CD4-positive, alpha-beta T cell treated with Interleukin-15 for 1 hour (primary cell): ENCODE data around the gene LIN28B.
"Not testable (repeated sequence)": the region's sequence is repeated elsewhere in the genome, so short reads cannot be mapped to it uniquely, and the experiment has no call there.

ENCODE experiments used
- DNase-seq: peaks from one replicate; pipeline ENCODE4 v3.0.0-alpha.2; 2020

The LIN28B gene, protein sequence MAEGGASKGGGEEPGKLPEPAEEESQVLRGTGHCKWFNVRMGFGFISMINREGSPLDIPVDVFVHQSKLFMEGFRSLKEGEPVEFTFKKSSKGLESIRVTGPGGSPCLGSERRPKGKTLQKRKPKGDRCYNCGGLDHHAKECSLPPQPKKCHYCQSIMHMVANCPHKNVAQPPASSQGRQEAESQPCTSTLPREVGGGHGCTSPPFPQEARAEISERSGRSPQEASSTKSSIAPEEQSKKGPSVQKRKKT

DNA sequence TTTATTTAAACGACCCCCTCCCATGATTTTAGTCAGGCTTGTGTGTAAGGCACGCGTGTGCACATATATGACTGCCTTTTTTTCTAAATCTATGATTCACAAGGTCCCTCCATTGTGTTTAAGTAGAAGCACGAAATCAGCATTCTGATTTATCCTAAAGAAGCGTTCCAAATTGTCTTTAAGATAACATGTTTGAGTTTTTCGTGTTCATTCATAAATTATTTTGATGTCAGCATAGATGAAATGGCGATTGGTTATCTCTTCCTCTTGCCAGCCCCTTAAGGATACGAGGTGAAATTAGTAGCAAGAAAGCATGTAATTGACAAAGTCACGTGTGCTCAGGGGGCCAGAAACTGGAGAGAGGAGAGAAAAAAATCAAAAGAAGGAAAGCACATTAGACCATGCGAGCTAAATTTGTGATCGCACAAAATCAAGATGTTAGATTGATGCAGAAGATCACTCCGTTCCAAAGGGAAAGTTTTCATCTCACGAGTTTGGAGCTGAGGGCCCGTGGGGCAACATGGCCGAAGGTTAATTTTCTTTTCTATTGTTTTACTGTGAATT is at the start of gene LIN28B:
TSS of gene LIN28B (plus strand) at position 377 of the 564 bp plus-strand sequence. CDS start at position 521, 144 bp downstream.
- DNase-seq = no peak

DNA sequence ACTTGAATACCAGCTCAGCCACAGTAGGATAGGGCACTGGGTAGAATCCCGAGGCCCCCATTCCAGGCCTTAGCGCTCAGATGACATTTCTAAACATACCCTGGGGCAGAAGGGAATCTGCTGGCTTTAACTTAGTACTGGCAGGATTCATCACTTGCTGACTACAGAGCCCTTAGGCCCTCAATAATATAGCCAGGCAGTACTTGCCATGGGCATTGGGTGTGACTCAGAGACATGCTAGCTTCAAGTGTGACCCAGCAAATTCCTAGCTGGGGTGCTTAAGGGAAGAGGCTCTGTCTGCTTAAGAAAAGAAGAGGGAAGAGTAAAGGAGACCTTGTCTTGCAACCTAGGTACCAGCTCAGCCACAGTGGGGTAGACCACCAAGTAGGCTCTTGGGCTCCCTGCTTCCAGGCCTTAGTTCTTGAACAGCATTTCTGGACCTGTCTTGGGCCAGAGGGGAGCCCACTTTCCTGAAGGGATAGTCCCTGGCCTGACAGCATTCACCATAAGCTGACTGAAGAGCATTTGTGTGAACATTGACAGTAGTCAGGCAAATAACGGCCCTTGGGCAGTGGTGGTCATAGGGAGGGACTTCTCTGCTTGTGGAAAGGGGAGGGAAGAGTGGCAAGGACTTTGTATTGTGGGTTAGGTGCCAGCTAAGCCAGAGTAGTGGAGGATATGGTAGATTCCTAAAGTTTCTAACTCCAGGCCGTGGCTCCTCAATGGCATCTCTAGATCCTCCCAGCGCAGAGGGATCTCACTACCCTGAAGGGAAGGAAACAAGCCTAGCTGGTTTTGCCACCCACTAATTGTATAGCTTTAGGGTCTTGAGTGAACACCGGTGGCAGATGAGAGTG is 48.6 kb upstream of the LIN28B start:
- DNase-seq = no peak

DNA sequence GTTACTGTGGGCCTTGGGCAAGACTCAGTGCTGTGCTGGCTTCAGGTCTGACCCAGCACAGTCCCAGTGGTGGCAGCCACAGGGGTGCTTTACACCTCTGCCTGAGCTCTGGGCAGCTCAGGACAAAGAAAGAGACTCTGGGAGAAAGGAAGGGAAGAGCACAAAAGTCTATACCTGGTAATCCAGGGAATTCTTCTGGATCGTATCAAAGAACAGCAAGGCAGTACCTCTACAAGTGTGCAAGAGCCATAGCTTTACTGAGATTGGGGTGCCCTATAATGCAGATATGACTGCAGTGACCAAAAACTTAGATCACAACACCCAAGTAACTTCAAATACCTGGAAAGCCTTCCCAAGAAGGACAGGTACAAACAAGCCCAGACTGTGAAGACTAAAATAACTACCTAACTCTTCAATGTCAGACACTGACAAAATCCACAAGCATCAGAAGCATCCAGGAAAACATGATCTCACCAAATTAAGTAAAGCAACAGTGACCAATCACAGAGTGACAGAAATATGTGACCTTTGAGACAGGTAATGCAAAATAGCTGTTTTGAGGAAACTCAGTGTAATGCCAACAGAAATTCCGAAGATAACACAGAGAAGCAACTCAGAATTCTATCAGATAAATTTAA is 47.9 kb upstream of the LIN28B start:
- DNase-seq = no peak

DNA sequence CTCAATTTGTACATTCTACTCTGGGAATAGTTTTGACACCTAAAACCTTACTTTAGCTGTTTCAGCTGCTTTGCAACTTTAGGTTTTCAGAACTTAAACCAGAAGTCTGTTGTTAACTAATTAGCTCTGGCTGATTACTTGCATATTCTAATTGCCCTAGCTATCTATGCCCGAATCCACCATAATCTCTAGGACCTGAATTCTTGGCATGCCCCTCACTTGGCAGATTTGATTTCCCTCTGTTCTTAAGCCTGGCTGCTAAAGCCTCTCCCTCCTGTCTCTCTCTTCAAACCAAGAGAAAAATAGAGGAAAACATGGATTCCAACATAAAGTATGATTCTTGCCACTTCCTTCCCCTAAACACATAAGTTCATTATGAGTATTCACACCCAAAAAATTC is 35.0 kb upstream of the LIN28B start:
- DNase-seq = no peak

DNA sequence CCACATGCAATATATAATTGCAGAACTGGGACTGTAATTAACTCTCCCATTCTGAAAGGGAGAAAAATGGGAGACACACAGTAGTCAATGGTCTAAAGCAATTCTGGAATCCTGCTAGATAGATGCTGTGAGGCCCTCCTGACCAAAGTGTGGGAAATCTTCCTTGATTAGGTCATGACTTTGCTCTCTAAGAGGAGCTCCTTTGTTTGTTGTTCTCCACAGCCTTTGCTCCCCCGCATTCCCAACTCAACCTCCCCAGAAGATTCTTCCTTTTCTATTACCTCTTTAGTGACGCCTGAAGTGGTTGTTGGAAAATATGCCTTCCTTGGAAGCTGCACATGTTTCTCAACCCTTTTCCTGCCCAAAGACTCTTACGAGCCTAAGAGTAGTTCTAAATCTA is 28.8 kb upstream of the LIN28B start:
- DNase-seq = no peak

DNA sequence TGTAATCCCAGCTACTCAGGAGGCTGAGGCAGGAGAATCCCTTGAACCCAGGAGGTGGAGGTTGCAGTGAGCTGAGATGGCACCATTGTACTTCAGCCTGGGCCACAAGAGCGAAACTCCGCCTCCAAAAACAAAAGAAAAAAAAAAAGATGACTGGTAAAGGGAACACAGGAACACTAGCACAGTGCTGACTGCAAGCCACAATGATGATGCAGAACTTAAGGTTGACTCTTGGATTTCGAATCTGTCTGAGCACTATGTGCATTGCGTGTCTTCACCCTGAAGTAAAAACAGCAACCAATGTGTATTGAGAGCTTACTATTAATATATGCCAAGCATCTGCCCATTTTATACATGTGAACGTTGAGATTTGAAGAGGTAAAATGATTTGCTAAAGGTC is 27.6 kb upstream of the LIN28B start:
- no peak for DNase-seq

DNA sequence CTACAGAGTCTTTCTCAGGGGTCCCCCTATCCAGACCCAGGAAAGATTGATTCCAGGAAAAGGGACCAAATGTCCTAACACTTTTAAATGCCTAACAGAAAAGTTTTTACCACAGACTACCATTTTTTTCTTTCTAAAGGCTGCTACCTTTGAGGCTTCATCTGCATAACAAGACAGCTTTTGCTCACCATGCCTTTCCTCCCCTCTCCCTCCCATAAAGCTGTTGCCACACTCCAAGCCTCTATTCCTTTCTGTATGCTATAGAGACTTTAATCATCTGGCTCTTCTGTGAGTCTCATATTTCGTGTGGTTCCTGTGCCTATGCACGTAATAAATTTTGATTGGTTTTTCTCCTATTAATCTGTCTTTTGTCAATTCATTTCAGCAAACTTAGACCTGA is 26.0 kb upstream of the LIN28B start:
- DNase-seq = no peak

DNA sequence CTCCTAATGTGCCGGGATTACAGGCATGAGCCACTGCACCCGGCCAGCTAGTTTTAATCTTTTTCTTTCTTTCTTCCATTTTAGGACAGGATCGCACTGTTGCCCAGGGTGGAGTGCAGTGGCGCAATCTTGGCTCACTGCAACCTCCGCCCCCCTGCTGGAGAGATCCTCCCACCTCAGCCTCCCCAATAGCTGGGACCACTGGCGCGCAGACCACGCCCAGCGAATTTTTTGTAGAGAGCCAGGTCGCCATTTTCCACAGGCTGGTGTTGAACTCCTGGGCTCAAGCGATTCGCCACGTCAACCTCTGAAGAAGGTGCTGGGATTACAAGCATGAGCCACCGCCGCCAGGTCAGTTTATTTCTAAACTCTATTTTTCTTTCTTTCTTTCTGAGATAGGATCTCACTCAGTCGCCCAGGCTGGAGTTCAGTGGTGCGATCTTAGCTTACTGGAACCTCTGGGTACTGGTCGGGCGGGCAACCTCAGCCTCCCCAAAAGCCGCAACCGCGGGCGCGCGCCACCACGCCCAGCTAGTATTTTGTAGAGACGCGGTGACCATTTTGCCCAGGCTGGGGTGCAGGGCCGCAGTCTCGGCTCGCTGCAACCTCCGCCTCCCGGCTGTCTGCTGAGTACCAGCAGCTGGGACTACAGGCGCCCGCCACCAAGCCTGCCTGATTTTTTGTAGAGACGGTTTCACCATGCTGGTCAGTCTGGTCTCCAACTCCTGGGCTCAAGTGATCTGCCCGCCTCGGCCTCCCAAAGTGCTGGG is 20.0 kb upstream of the LIN28B start:
- DNase-seq = no peak

DNA sequence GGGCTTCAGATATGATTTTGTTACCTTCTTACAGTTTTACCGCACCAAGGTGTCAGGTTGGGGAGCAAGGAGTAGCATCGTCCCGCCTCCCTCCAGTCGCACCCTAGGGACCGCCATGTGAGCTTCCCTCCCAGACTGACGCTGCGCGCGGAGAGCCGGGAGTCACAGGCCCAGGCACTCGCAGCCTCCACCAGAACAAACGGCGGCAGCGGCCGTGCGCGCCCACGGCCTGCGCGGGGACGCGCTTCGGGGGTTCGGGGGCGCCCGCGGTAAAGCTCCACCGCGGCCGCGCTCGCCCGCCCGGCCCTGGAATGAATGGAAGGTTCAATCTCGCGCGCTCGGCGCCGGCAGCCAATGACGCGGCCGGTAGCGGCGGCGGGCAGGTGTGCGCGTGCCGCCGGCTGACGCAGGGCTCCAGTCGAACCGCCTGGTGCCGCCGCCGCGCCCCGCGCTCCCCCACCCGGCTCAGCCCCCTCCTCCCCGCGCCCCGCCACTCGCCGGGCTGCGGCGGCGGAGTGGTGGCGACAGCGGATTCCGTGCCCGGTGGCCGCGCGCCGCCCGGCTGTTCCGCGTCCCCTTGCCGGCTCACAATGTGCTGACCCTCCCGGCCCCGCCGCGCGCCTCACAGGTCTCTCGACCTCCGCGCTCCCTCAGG is 16.5 kb upstream of the LIN28B start:
- DNase-seq = no peak

DNA sequence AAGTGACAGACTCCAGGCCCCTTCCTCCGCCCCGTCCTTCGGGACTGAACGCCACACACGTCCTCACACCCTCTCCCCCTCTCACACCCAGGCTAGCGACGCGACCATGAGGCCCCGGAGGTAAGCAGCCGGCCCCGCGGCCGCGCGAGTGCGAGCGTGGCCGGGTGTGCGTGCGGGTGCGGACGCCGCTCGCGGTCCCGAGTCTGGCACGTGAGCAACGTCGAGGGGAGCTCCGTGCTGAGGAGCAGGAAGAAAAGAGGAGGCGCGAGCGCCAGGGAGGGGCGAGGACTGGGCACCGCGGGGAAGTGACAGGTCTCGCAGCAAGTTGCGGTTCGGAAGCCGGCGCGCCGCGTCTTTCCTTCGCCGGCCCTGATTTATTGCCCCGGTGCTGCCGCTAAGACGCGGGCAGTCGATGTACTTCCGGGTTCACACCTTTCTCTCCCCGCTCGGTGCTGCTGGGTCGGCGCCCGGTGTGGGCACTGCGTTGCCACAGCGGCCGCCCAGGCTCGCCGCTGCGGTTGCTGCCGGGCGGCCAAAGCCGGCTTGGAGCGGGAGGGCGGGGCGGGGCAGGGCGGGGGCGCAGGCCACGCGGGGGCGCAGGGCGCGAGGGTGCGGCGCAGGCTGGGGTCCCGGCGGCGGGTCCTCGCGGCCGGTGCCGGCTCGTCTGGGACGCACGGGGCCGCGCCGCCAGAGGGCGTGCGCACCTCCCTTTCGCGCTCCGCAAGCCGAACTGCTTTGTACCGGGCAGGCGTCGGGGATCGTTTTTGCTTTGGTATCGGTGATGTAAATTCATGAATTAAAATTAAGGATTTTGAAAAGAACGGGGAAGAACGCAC is 15.8 kb upstream of the LIN28B start:
- no peak for DNase-seq

DNA sequence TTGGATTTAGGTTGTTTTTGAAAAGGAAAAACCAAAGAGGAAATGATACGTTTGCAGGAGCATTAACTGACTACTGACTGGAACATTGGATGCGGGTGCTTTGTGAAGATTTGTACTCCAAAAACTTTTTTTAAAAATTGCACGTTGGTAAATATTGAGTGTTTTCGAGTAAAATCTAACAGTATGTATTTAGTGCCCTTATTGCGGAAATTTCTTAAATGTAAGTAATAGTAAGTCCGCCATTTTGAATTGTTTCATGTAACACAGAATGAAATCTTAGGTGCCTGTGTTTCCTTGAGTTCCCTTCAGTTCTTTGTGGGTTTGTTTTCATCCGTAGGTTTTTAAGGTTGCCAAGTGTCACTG is 15.2 kb upstream of the LIN28B start:
- no peak for DNase-seq

DNA sequence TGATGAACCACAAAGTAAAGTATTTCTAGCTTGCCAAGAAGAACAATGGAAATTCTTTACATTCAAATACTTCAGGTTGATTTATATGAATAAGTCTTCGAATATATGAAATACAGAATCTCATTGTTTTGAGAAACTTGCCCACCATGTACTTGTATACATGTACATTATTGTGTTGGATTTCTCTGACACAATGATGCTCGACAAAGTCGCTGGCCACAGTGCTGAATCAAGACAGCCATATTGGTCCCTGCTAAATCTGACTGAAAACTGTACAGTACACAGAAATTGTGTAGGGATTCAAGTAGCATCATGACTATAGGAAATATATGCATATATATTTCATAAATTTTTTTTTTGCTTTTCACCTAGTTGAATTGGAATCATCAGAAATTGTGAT is 13.1 kb upstream of the LIN28B start:
- no peak for DNase-seq

DNA sequence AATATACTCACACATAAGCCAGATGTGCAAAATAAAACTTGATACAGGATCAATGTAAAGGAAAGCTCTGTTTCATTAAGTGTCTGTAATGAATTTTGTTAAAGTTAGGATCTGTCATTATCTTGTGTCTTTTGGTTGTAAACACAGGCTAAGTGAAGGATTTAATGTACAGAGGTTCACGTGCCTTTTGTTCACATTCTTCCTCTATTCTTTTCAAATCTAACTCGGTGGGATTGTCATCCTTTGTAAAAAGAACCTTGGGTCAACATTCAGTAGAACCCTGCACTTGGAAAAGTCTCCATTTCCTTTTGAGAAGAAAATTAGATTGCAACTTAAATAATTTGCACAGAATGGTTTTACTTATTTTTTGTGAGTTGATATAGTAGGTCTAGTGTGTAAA is 7.7 kb upstream of the LIN28B start:
- DNase-seq = no peak

DNA sequence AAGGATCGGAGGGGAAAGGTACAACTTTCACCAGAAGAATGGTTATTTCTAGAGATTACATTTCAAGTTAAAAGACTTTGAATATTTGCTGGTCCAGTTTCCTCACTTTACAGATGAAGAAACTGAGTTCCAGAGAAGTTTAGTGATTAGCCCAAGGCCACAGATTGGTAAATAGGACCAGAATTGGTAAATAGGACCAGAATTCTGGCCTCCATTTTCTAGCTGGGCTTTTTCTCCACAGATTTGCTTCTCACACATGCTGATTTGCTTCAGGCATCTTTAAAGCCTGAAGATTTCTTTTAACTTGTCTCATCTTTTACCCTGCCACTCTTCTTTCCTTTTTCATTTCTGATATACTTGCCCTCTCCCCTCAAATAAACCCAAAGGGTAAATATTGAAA is 5.2 kb upstream of the LIN28B start:
- DNase-seq = no peak

DNA sequence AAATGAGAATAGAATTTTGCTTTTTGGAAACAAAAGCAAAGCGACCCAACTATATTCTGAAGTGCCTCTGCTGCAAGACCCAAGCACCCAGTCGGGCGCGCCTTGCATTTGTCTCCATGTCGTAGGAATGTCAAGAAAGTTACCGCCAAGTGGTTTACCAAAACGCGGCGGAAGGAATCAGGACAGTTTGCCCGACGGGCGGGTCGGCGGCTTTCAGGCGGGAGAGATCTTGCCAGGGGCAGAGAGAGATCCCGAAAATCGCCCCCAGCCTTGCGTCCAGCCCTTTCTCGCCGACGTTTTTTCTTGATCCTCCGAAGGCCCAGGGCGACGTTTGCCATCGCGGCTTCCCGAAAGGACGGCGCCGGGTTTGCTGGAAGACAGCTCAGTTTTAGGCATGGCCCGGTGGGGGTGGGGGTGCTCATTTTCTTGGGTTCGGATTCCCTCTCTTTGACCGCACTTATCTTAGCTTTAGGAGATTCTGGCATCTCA is 4.0 kb upstream of the LIN28B start:
- no peak for DNase-seq

DNA sequence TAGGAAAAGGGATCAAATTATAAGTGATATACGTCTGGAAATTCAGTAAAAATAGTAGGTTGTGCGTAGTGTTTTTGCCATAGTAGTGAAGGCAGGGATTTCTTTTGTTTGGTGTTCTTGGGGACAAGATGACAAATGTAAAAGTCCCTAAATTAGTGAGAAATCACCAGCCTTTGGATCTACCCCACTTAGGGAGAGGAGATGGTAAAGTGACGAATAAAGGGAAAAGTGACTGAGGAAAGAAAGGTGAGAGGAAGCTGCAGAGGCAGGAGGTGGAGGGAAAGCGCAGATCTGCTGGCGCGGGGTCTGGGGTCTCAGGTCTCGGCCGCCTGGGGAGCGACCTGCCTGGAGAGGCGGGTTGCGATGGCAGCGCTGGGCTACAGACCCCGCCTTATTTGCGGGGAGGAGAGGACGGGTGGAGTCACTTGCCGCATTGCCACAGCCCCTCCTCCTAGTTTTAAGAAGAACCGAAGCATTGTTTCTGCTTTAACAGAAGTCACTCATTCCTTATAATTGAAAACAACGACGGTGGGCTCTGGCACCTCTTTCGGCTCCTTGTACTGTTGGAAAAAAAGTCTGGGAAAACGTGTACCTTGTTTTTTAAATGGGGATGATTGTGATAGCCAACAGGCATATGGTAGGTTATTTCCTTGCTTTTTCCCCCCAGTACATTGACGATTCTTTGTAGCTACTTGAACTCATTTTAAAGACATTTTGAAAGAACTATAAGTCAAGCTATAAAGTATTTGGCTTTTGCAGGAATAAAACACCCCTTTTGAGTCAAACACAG is 3.3 kb upstream of the LIN28B start:
- not testable (repeated sequence) for DNase-seq

DNA sequence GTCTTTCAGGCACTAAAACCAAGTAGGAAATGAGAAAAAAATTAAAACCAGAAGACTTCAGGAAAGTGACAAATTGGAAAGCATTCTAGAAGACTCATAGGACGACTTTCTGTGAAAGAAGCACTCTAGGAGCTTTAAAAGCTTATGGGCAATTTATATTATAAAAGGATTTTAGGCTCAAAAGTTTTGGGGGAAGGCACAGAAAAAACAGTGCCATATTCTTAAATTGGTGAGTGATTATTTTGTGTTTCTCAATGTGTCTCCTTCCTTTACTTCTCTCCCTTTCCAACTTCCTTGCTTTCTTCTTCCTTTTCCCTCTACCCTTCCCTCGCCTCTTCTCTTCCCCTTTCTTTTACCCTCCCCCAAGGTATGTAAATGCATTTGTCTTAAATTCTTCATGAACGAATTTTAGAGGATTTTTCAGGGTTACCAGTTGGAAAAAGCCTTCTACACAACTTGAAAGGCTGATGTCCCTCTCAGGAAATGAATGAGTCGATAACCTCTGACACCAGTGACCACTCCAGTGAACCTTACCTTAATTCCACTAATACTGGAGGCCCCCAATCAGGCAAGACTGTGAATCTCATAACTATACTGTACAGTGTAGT is 2.6 kb upstream of the LIN28B start:
- no peak for DNase-seq

DNA sequence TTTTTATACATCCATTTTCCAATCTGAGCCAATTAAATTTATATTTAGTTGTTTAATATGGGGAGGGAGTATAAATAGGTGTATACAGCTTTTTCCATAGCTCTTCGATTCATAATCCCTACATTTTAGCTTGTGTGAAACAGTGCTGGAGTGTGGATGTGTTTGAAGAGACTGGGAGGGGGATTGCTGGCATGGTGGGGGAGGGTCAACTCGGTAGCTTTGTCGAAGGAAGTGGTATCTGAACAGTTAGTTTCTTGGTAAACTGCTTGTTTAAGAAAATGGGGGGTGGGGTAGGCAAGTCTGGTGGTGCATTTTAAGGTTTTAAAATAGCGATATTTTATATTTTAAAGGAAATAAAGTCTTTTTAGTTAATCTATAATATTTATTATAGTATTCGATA is 1.4 kb upstream of the LIN28B start:
- no peak for DNase-seq

DNA sequence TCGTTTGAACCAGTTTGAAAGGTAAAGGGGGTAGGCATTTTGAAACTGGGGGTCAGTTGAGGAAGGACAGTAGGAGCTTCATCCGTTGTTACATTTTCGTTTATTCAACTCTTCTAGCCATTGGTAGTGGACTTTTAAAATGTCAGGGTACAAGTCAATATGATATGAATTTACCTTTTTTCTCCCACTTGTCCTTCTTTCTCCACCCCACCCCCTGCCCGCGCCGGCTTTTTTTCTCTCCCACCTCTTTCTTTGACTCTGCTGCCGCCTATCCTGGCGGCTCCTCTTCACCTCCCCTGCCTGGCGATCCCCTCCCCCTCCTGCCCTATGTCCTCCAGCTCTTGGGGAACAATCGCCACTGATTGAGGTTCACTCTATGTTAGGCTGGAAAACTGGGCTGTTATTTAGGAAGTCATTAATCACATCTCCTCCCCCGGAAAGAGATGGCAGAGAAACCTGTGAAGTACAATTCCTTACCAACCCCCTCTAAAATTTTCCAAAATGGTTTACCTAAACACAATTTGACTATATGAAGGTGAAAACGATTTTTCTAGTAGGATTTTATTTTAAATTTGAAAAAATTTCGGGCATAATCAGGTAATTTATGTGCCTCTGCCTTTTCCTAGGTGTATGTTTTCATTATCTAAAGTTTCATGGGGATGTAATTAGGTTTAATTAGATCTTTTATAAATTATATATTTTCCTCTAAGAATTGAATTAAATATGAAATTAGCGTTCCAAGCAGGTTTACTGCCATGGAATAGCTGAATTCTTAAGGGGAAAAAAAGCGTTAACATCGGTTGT is 778 bp upstream of the LIN28B start:
- no peak for DNase-seq
